Activated CD4-positive, alpha-beta T cell treated with anti-CD3 and anti-CD28 coated beads, Interleukin-2, amount 10 ng/mL, durations not matched to agents 7 days and 5 days (primary cell): ENCODE measurements around the gene MBP. TPM values are rescaled to one million over a fixed set of nuclear protein-coding genes. Genes with fewer than 3 reads are reported as not detected.

Experiments
- CTCF ChIA-PET: fragments of 350-600 bp; sonication (Branson Sonifier 250); formaldehyde crosslinking; loops from one replicate; lab custom pipeline; 2021; ENCODE audit warnings: antibody characterized with exemption; lab: Charles Lee
- POLR2A ChIA-PET: fragments of 350-600 bp; sonication (Branson Sonifier 250); formaldehyde crosslinking; loops from one replicate; lab custom pipeline; 2021; ENCODE audit warnings: antibody characterized with exemption; lab: Charles Lee
- DNase-seq: peaks from one replicate; pipeline ENCODE4 v3.0.0-alpha.2; 2020
- H3K27ac Mint-ChIP-seq: one replicate; pipeline ENCODE4 v1.8.0; 2021; ENCODE audit warnings: mild to moderate bottlenecking, moderate library complexity, mixed read lengths
- H3K27me3 Mint-ChIP-seq: one replicate; pipeline ENCODE4 v1.8.0; 2021; ENCODE audit warnings: mixed read lengths
- H3K36me3 Mint-ChIP-seq: one replicate; pipeline ENCODE4 v1.8.0; 2021; ENCODE audit warnings: low read depth, mixed read lengths
- H3K4me1 Mint-ChIP-seq: one replicate; pipeline ENCODE4 v1.8.0; 2021; ENCODE audit warnings: mixed read lengths
- H3K4me3 Mint-ChIP-seq: one replicate; pipeline ENCODE4 v1.8.0; 2021; ENCODE audit warnings: mild to moderate bottlenecking, moderate library complexity, mixed read lengths
- H3K9me3 Mint-ChIP-seq: one replicate; pipeline ENCODE4 v1.8.0; 2021; ENCODE audit warnings: mixed read lengths
- total RNA-seq, 2 experiments: library from RNA; stranded (reverse); gene quantifications; one replicate each; pipeline ENCODE4 v1.2.3, GENCODE V29; 2021

Gene MBP
- total RNA-seq, 2 experiments from 2014 or later, result 111 to 133 TPM

DNA sequence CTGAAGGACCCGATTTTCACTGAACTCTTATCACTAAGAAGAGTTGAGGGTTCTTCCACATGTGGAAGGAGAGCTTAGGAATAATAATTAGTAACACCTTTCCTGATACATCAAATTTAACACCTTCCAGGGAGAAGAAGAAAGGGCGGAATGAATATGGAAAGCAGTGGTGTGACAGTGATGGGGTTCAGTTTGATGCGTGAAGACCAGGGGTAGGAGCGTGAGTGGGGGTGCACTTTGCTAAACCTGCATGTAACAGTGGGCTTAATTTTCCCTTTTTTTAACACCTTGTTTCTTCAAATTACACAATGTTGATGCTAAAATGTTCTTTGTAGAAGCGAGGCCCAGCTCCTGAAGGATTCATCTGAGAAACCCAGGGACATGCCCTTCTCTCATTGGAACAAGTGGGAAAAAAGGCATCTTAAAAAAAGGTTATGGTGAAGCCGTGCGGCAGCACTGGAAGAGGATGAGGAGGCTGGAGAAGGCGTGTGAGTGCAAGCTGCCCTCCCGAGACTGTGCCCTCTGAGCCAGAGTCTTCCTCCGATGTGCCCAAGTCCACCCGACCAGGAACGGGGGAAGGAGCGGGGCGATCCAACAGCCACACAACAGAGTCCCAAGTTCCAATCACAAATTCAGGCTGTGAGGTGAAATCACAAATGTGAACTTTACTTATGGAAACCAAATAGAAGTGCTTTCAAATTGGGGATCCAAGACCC is 80.8 kb downstream of the MBP start:
- H3K27me3 Mint-ChIP-seq, result no peaks in the 10 kb centered on the region
- no peak for DNase-seq
- peak overlapping the region; percentile 97 for H3K27ac Mint-ChIP-seq
- H3K4me1 Mint-ChIP-seq, result peaks cover 68% of the 10 kb centered on the region
- peaks cover 48% of the 10 kb centered on the region for H3K36me3 Mint-ChIP-seq
- no peaks in the 10 kb centered on the region for H3K9me3 Mint-ChIP-seq
- ChIA-PET CTCF (interaction anchor here (1.4 to 2.3 kb wide), 3 partner anchors 18 to 131 kb away, joined by 3 to 11 read pairs (median 3); no protein-coding TSS in a partner anchor), POLR2A (no interaction called here)
- no peak overlapping the region for H3K4me3 Mint-ChIP-seq

DNA sequence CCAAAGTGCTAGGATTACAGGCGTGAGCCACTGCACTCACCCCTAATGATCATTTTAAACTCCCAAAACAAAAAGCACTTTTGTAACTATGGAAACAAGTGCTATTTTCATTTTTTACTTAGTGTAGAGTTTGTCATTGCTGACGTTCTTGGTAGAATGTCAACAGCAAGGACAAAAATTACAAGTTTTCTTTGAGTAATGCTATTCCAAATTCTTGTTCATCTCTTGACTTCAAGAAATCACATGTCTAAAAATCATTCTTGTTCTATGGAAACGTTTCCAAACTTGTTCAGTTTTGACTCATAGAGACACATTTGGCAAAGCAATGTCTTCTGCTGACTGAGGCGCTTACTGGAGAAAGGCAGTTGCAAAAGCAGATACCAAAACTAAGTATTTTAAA is 82.6 kb downstream of the MBP start:
- Mint-ChIP-seq H3K27ac (no peak overlapping the region), H3K9me3 (no peaks in the 10 kb centered on the region), H3K4me1 (peaks cover 50% of the 10 kb centered on the region), H3K36me3 (peaks cover 52% of the 10 kb centered on the region), H3K27me3 (no peaks in the 10 kb centered on the region), H3K4me3 (no peak overlapping the region)
- DNase-seq, result no peak
- ChIA-PET POLR2A (no interaction called here), CTCF (interaction anchor here (1.0 to 1.4 kb wide), 2 partner anchors 13 to 50 kb away, joined by 3 to 4 read pairs; no protein-coding TSS in a partner anchor)

DNA sequence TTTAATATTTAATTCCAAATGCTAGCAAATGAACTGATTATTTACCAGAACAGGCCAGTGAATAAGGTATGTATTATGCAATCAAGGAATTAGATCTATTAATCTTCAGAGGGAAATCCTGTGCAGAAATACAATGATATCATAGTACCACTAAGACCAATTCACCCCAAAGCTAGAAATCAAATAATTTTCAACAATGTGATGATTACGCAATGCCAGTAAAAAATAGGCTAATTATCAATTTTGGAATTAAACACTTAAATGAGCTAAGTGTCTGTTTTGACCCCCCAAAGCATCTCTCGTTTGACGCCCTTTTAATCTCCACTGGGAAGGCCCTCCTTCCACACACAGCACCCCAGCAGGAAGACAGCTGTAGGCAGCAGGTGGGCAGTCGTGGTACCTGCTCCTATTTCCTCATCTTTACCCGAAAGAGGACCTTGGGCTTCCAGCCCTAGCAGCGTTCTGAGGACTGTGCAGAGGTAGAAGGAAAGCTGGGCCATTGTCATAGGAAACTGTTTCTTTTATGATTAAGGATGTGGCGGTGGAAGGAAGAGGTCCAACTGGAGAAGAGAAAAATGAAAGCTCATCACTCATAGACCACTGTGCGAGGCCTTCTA is 84.7 kb downstream of the MBP start:
- POLR2A ChIA-PET, result no interaction called here
- Mint-ChIP-seq H3K4me3 (no peak overlapping the region), H3K36me3 (peaks cover 59% of the 10 kb centered on the region), H3K27me3 (no peaks in the 10 kb centered on the region), H3K27ac (no peak overlapping the region), H3K9me3 (peaks cover 5% of the 10 kb centered on the region), H3K4me1 (peaks cover 43% of the 10 kb centered on the region)
- no peak for DNase-seq
- CTCF ChIA-PET, result no interaction called here

DNA sequence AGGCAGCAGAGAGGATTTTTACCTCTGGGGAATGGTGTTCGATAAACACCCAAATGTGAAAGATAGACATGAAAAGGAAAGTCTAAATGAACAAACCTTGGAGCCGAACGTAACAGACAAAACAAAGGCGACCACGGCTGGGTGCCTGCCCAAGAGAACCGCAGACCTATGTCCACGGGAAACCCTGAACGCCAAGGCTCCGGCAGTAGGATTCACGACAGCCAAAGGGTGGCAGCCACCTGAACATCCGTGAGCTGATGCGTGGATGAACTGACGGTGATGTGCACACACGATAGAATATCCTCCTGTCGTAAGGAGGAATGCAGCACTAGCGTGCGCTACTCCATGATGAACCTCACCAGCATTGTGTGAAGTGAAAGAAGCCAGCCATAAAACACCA is 85.6 kb downstream of the MBP start:
- Mint-ChIP-seq H3K27me3 (no peaks in the 10 kb centered on the region), H3K4me3 (no peak overlapping the region), H3K27ac (no peak overlapping the region), H3K36me3 (peaks cover 64% of the 10 kb centered on the region), H3K4me1 (peaks cover 36% of the 10 kb centered on the region), H3K9me3 (peaks cover 10% of the 10 kb centered on the region)
- POLR2A ChIA-PET, result no interaction called here
- CTCF ChIA-PET, result interaction anchor here (0.8 to 1.6 kb wide), 3 partner anchors 16 to 163 kb away, joined by 3 read pairs; no protein-coding TSS in a partner anchor
- DNase-seq, result no peak

DNA sequence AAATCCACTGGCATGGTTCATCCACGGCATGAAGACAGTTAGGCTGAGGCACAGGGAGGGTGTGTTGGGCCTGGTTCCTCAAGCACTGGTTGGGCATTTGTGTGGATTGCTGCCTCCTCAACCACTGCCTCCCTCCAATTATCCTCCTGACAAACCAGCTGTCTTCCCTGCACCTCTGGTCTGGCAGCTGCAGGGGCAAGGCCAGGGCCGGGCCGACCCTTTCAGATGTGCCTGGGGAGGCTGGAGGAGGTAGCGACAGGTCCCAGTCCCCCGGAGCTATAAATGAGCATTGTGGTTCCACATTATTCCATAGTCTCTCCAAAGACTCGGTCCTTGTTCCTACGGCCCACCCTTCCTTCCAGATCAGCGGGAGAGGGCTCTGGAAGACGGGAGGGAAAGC is 86.2 kb downstream of the MBP start:
- peaks cover 63% of the 10 kb centered on the region for H3K36me3 Mint-ChIP-seq
- H3K4me1 Mint-ChIP-seq, result peaks cover 30% of the 10 kb centered on the region
- no peaks in the 10 kb centered on the region for H3K27me3 Mint-ChIP-seq
- no peak for DNase-seq
- H3K27ac Mint-ChIP-seq, result no peak overlapping the region
- peaks cover 10% of the 10 kb centered on the region for H3K9me3 Mint-ChIP-seq
- ChIA-PET CTCF (interaction anchor here (0.8 to 1.6 kb wide), 3 partner anchors 17 to 163 kb away, joined by 3 read pairs; no protein-coding TSS in a partner anchor), POLR2A (no interaction called here)
- no peak overlapping the region for H3K4me3 Mint-ChIP-seq

DNA sequence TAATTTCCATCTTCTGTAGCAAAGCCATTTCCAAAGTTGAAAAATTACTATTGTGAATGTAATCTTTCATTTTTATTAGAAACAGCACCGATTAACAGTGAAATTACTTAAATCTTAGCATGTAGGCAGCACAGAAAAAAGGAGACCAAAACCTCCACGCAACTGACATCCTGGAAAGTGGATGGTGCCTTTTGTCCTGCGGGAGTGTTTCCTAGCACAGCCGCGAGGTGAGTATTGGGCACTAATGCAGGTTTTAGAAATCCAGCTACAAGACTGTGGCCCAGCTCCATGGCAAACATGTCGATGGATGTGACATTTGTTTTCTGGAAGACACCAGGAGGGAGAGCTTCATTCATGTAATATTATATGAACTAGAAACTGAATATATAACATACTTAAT is 86.9 kb downstream of the MBP start:
- peaks cover 62% of the 10 kb centered on the region for H3K36me3 Mint-ChIP-seq
- POLR2A ChIA-PET, result no interaction called here

DNA sequence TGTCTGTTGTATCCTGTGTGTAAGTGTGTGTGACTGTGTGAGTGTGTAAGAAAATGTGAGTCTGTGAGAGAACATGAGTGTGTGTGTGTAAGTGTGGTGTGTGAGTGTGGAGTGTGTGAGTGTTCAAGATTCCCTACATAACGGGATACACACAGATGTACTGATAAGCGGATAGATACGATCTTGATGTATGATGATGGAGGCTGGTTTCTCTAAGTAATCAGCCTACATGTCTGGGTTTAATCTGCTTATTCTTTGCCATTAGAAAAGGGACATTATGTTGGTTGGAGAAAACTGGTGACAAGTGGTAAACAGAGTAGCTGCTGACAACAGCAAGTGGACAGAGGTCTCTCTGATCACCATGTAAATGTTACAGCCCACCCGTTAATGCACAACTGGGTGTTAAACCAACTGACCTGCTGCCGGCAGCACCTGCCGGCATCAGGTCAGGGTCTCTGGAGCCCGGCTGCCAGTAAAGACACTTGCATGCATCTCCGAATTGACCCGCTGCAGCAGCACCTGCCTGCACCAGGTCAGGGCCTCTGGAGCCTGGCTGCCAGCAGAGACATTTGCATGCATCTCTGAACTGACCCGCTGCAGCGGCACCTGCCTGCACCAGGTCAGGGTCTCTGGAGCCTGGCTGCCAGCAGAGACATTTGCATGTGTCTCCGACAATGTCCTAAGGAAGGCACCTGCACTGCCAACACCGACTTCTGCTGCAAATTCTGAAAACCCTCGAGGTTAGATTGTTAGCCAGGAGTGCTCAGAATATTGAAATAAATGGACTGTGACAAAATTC is 87.5 kb downstream of the MBP start:
- ChIA-PET POLR2A (no interaction called here), CTCF (interaction anchor here (1.4 to 1.6 kb wide), 2 partner anchors 10 to 18 kb away, joined by 3 to 4 read pairs; no protein-coding TSS in a partner anchor)
- Mint-ChIP-seq H3K27ac (no peak overlapping the region), H3K4me1 (peaks cover 34% of the 10 kb centered on the region), H3K9me3 (peaks cover 10% of the 10 kb centered on the region), H3K27me3 (no peaks in the 10 kb centered on the region), H3K4me3 (no peak overlapping the region), H3K36me3 (peaks cover 66% of the 10 kb centered on the region)
- no peak for DNase-seq

More for the DNA sequence above, 86.9 kb downstream of the MBP start:
- Mint-ChIP-seq H3K4me3 (no peak overlapping the region), H3K27ac (no peak overlapping the region), H3K4me1 (peaks cover 28% of the 10 kb centered on the region), H3K9me3 (peaks cover 10% of the 10 kb centered on the region), H3K27me3 (no peaks in the 10 kb centered on the region)
- no peak for DNase-seq
- CTCF ChIA-PET, result interaction anchor here (1.4 to 1.6 kb wide), 2 partner anchors 10 to 18 kb away, joined by 3 to 4 read pairs; no protein-coding TSS in a partner anchor

DNA sequence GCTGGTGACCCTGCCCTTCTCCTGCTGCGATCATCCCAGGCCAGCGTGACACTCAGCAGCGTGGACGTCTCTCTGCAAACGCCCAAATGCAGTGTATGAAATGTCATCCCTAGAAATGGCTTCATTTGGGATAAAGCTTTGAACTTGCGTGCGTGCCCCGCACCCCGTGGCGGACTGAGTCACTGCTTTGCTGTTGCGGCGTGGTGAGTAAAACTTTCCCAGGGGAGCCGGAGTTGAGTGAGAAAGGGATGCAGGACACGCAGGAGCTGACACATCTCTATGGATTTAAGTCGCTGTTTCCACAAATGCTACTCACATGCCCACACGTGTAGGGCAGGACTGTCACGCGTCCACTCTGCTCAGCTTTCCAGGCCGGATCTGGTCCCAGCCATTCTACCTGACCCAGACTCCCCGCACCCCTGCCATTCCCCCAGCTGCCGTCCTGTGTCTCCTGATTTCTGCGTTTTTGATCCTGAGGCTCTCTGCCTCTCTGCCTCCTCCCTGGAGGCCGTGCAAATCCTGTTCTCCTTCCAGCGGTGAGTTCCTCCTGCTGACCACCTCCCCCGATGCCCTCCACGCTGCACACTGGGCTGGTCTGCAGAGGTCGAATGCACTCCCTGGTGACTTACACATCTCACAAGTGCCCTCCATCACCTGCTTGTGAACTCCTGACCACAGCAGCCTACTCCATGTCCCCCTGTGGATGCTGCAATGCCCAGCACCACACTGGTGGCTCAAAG is 88.9 kb downstream of the MBP start:
- no peaks in the 10 kb centered on the region for H3K27me3 Mint-ChIP-seq
- peaks cover 10% of the 10 kb centered on the region for H3K9me3 Mint-ChIP-seq
- H3K27ac Mint-ChIP-seq, result no peak overlapping the region
- peaks cover 40% of the 10 kb centered on the region for H3K4me1 Mint-ChIP-seq
- ChIA-PET CTCF (no interaction called here), POLR2A (no interaction called here)
- H3K36me3 Mint-ChIP-seq, result peaks cover 71% of the 10 kb centered on the region
- no peak for DNase-seq
- no peak overlapping the region for H3K4me3 Mint-ChIP-seq

DNA sequence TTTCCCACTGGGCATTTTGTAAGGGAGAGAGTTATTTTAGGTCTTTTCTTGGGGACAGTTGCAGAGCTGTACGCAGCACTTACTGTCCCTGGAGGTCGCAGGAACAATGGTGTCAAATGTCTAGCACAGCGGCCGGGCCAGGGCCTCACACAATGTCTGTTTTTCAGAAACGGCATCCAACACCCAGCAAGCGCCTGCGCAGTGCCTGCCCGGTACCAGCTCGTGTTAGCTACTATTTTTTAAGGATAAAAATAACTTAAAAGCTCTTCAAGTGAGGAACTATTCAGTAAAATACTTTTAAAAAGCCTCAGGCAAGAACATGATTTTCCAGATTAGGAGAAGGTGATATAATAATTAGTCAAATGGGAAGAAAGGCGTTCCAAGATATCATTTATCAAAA is 90.0 kb downstream of the MBP start:
- Mint-ChIP-seq H3K4me3 (no peak overlapping the region), H3K9me3 (peaks cover 10% of the 10 kb centered on the region), H3K36me3 (peaks cover 68% of the 10 kb centered on the region), H3K27ac (no peak overlapping the region), H3K27me3 (no peaks in the 10 kb centered on the region), H3K4me1 (peaks cover 37% of the 10 kb centered on the region)
- DNase-seq, result no peak
- ChIA-PET CTCF (interaction anchor here (1.1 kb wide), 1 partner anchor 11 kb away, joined by 5 read pairs; no protein-coding TSS in a partner anchor), POLR2A (no interaction called here)

DNA sequence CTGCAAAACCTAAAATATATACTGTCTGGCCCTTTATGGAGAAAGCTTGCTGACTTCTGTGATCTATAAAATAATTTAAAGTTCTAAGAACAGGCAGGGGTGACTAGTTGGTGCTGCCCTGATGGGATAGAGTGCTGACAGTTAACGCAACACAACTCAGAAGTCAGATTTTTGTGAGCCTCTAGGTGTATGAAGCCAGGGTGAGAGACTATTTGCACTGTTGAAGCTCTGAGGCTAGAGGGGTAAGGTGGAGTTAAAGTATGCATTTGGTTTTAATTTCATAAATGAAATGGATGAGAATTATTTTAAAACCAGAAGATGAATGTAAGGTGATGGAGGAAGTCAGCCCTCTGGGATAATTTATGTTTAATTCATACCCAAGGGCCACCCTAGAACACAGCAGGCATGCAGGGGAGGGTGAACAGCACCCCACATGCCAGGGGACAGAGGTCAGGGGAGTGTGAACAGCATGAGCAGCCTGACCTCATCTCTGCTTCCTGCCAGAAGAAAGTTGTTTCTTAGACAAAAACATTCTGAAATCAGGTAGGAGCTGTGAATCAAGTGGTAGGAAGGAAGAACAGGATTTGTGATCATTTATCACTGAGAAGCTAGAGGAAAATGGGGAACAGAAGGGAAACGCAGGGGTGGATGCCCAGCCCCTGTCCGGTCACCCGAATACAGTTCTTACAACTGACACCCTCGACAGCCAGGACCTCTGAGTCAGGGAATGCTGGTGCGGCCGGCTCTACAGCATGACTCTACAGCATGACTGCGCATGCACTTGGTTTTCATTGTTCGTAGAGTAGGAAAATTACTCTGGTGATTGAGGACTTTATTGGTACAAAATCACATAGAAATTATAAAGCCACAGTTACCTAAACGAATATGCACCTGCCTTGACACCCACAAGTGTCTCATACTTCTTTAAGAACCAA is 93.1 kb downstream of the MBP start:
- H3K36me3 Mint-ChIP-seq, result peaks cover 70% of the 10 kb centered on the region
- CTCF ChIA-PET, result interaction anchor here (1.2 kb wide), 1 partner anchor 39 kb away, joined by 3 read pairs; no protein-coding TSS in a partner anchor
- H3K27me3 Mint-ChIP-seq, result no peaks in the 10 kb centered on the region
- H3K4me3 Mint-ChIP-seq, result no peak overlapping the region
- peaks cover 10% of the 10 kb centered on the region for H3K9me3 Mint-ChIP-seq
- no peak overlapping the region for H3K27ac Mint-ChIP-seq
- DNase-seq, result no peak
- POLR2A ChIA-PET, result no interaction called here
- H3K4me1 Mint-ChIP-seq, result peaks cover 51% of the 10 kb centered on the region

DNA sequence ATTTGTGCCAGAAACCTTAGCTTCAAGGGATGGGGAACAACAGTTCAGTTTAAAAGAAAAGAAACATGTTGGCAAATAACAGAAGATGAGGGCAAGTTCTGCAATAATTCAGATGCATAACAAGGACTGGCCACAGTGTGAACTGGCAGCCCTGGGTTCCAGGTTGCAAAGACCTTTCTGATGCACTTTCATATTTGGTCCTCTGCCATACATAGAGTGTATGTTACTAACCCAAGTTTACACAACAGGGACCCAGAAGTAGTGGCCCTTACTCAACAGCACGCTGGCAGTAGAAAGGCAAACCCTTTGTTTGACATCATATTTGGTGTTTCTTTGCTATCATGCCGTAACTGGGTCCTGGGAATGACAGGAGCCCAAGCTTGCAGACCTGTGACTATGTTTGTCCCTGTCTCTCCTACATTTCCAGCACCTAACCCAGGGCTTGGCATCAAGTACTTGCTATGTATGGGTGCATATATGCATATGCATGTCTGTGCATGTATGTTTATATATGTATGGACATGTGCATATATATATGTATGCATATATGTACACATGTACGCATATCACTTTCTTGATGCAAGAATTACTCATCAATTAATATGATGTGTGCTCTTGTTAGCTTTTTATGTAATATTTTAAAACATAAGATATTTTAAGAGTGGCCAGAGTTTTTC is 94.3 kb downstream of the MBP start:
- CTCF ChIA-PET, result interaction anchor here (1.2 to 2.1 kb wide), 2 partner anchors 38 kb away, joined by 3 to 6 read pairs; no protein-coding TSS in a partner anchor
- DNase-seq, result no peak
- H3K4me3 Mint-ChIP-seq, result no peak overlapping the region
- H3K27me3 Mint-ChIP-seq, result no peaks in the 10 kb centered on the region
- peaks cover 66% of the 10 kb centered on the region for H3K36me3 Mint-ChIP-seq
- peaks cover 9% of the 10 kb centered on the region for H3K9me3 Mint-ChIP-seq
- POLR2A ChIA-PET, result no interaction called here
- H3K27ac Mint-ChIP-seq, result no peak overlapping the region
- peaks cover 43% of the 10 kb centered on the region for H3K4me1 Mint-ChIP-seq
